ENCODE data around the gene CD160.

DNA sequence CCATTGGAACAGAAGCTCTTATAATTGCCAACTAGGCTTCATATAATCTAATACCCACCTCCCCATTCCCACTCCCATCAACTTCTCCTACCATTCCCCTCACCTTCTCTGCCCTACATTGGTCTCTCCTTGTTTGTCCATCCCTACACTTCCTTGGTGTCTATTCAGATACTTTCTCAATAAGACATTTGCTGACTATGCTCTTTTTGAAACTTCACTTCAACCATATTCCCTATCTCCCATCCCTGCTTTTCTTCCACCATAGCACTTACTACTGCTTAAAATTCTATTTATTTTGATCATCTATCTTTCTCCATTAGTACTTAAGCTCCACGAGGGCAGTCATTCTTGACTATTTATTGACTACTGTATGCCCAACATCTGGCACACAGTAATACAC is 40.4 kb downstream of the CD160 start:
- no peak for TF ChIP-seq PHB2 (IDR thresholded peaks at IDR 0.05; ENCODE audit: partially characterized antibody)
- TF ChIP-seq ADNP (CRISPR knock-in tag; IDR thresholded peaks at IDR 0.05): no peak
- TF ChIP-seq ZNF546 (CRISPR knock-in tag; conservative IDR thresholded peaks at IDR 0.05): no peak
- TF ChIP-seq, protein P1, sequence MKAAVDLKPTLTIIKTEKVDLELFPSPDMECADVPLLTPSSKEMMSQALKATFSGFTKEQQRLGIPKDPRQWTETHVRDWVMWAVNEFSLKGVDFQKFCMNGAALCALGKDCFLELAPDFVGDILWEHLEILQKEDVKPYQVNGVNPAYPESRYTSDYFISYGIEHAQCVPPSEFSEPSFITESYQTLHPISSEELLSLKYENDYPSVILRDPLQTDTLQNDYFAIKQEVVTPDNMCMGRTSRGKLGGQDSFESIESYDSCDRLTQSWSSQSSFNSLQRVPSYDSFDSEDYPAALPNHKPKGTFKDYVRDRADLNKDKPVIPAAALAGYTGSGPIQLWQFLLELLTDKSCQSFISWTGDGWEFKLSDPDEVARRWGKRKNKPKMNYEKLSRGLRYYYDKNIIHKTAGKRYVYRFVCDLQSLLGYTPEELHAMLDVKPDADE (CRISPR knock-in tag; IDR thresholded peaks at IDR 0.05): no peak
- no peak for TF ChIP-seq ZNF24 (IDR thresholded peaks at IDR 0.05)
- no peak for TF ChIP-seq ERF (CRISPR knock-in tag; IDR thresholded peaks at IDR 0.05)
- TF ChIP-seq, protein P2, sequence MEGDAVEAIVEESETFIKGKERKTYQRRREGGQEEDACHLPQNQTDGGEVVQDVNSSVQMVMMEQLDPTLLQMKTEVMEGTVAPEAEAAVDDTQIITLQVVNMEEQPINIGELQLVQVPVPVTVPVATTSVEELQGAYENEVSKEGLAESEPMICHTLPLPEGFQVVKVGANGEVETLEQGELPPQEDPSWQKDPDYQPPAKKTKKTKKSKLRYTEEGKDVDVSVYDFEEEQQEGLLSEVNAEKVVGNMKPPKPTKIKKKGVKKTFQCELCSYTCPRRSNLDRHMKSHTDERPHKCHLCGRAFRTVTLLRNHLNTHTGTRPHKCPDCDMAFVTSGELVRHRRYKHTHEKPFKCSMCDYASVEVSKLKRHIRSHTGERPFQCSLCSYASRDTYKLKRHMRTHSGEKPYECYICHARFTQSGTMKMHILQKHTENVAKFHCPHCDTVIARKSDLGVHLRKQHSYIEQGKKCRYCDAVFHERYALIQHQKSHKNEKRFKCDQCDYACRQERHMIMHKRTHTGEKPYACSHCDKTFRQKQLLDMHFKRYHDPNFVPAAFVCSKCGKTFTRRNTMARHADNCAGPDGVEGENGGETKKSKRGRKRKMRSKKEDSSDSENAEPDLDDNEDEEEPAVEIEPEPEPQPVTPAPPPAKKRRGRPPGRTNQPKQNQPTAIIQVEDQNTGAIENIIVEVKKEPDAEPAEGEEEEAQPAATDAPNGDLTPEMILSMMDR (CRISPR knock-in tag; IDR thresholded peaks at IDR 0.05): no peak
- TF ChIP-seq, protein P3, sequence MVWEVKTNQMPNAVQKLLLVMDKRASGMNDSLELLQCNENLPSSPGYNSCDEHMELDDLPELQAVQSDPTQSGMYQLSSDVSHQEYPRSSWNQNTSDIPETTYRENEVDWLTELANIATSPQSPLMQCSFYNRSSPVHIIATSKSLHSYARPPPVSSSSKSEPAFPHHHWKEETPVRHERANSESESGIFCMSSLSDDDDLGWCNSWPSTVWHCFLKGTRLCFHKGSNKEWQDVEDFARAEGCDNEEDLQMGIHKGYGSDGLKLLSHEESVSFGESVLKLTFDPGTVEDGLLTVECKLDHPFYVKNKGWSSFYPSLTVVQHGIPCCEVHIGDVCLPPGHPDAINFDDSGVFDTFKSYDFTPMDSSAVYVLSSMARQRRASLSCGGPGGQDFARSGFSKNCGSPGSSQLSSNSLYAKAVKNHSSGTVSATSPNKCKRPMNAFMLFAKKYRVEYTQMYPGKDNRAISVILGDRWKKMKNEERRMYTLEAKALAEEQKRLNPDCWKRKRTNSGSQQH (CRISPR knock-in tag; IDR thresholded peaks at IDR 0.05; ENCODE audit: low read depth): no peak
- no peak for TF ChIP-seq CAMTA2 (CRISPR knock-in tag; IDR thresholded peaks at IDR 0.05; ENCODE audit: borderline replicate concordance)
